ENCODE data around the gene SLIT3.

DNA sequence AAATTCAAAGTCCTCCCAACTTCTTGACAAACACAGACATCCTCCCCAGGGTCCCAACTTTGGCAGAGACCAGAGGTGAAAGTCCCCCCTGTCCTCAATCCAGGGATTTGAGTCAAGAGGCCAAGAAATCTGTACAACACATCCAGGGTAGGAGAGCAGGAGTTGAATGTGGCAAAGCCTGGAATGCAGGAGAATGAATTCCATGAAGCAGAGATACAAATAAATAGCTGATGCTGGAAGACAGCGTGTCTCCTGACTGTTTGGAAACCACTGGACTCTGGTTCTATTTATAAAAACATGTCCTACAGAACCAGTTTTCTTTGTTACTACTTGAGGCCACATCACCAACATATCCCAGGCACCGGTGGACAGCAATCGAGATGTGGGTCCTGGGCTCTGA lies 43.7 kb upstream of the SLIT3 start:
- TF ChIP-seq, protein P1, sequence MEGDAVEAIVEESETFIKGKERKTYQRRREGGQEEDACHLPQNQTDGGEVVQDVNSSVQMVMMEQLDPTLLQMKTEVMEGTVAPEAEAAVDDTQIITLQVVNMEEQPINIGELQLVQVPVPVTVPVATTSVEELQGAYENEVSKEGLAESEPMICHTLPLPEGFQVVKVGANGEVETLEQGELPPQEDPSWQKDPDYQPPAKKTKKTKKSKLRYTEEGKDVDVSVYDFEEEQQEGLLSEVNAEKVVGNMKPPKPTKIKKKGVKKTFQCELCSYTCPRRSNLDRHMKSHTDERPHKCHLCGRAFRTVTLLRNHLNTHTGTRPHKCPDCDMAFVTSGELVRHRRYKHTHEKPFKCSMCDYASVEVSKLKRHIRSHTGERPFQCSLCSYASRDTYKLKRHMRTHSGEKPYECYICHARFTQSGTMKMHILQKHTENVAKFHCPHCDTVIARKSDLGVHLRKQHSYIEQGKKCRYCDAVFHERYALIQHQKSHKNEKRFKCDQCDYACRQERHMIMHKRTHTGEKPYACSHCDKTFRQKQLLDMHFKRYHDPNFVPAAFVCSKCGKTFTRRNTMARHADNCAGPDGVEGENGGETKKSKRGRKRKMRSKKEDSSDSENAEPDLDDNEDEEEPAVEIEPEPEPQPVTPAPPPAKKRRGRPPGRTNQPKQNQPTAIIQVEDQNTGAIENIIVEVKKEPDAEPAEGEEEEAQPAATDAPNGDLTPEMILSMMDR (IDR thresholded peaks at IDR 0.05; ENCODE audit: low read depth, low read length, poor library complexity, severe bottlenecking): no peak
- TF ChIP-seq EZH2phosphoT487 (IDR thresholded peaks at IDR 0.05; ENCODE audit: borderline replicate concordance, low read length): no peak

Data from DOHH2 (cell line).